Measurements from ENCODE around the gene GSTA4.

GSTA4 gene, protein sequence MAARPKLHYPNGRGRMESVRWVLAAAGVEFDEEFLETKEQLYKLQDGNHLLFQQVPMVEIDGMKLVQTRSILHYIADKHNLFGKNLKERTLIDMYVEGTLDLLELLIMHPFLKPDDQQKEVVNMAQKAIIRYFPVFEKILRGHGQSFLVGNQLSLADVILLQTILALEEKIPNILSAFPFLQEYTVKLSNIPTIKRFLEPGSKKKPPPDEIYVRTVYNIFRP

DNA sequence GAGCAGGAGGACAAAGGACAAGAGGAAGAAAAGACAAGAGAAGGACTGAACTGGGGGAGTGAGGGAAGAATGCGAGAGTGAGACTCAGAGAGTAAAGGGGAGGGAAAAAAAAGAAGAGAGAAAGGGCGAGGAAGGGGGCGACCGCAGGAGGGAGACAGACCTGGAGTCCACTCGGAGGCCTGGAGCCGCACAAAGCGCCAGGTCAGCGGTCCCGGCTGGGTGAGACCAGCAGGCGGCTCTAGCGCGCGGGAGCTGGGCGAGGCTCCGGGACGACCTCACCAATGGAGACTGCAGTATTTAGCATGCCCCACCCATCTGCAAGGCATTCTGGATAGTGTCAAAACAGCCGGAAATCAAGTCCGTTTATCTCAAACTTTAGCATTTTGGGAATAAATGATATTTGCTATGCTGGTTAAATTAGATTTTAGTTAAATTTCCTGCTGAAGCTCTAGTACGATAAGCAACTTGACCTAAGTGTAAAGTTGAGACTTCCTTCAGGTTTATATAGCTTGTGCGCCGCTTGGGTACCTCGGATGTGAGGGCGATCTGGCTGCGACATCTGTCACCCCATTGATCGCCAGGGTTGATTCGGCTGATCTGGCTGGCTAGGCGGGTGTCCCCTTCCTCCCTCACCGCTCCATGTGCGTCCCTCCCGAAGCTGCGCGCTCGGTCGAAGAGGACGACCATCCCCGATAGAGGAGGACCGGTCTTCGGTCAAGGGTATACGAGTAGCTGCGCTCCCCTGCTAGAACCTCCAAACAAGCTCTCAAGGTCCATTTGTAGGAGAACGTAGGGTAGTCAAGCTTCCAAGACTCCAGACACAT is at the start of gene GSTA4:
Gene GSTA4, minus strand, starts transcription at position 196 of the 824 bp plus-strand sequence. CDS start 1,041 bp downstream, outside the sequence.
- peak; percentile 63 for DNase-seq (ENCODE audit: low read depth)

- DNase-seq (ENCODE audit: low read depth), result no peak
Measured at GRCh38 chr6:53044572-53044971, 49.5 kb upstream of the GSTA4 start.

GRCh38 chr6:53044071-53044470 is 49.0 kb upstream of the GSTA4 start:
- no peak for DNase-seq (ENCODE audit: low read depth)

DNA sequence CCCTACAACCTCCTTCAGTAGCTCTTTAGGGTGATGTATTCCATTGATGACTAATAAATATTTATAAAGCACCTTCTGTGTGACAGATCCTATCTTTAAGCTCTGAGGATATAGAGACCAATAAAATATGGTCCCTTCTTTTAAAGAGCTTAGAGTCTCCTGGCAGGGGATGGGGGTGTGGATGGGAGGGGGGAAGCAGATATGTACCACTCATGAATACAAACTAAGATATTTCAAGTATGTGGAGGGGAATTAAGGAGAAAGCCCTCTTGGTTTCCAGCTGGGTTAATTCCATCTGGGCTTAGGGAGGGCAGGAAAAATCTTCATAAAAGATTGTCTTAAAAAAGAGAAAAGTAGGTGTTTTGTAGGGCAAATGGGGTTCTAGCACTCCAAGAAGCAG is 48.5 kb upstream of the GSTA4 start:
- no peak for DNase-seq (ENCODE audit: low read depth)

DNA sequence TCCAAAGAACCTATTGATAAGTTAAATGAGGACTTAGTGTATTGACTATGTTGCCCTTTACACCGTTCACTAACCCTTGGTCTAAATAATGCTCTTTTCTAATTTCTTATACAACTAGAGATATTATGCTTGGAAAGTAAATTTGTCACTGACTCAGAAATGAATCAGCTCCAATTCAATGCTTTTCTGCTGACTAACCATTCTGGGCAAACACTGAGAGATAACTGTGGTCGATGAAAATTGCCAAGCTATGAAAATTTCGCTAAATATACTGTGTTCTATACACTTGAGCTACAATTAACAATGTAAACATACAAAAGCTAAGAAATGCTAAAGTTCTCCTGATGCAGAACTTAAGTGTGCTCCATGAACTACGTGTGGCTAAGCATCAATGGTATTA is 47.0 kb upstream of the GSTA4 start:
- DNase-seq (ENCODE audit: low read depth), result no peak

- no peak for DNase-seq (ENCODE audit: low read depth)
Measured at GRCh38 chr6:53041356-53041755, 46.3 kb upstream of the GSTA4 start.

DNA sequence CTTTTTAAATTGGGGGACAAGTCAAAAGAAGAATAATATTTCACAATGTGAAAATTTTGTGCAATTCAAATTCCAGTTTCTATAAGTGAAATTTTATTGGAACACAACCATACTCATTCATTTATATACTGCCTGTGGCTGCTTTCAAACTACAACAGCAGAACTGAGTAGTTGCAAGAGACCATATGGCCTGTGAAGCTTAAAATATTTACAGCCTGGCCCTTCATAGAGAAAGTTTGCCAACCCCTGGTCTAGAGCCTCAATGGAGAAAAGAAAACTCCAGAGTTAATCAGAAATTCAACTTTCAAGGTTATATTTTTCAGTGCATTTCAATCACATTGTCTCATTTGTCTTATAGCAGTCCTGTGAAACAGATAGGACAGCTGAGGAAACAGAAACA is 43.5 kb upstream of the GSTA4 start:
- DNase-seq (ENCODE audit: low read depth), result no peak

DNA sequence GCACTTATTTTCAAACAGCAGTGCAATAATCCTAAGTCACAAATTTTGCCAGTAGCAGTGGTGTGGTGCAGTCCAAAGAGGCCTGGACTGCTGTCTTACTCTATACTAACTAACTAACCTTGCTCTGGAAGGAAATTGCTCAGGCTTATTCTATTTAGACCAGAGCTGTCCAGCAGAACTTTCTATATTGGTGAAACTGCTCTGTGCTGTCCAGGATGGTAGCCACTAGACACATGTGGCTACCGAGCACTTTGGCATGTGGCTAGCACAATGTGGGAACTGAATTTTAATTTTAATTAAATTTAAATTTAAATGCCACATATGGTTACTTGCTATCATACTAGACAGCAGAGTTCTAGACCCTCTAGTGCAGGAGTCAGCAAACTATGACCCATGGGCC is 43.1 kb upstream of the GSTA4 start:
- no peak for DNase-seq (ENCODE audit: low read depth)

GRCh38 chr6:53035549-53036213 is 40.6 kb upstream of the GSTA4 start:
- DNase-seq (ENCODE audit: low read depth), result no peak

DNA sequence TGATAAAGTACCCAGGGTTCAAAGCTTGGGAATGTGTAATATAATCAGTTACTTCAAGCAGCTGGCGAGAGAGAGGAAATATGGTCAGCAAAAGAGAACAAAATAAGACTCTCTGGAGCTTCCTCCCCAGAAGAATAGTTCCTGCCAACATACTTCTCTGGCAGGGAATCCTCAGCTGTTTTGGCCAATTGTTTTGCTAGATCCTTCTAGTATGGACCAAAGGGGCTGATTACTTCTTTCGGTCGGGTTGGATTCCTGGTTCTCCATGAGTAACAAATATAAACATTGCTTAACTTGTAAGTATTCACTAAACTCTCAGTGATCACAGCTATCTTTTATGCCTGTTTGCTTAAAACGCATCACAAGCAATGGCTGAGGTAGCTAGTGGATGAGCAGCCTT is 38.7 kb upstream of the GSTA4 start:
- no peak for DNase-seq (ENCODE audit: low read depth)

- no peak for DNase-seq (ENCODE audit: low read depth)
Measured at GRCh38 chr6:53032849-53033248, 37.8 kb upstream of the GSTA4 start.

DNA sequence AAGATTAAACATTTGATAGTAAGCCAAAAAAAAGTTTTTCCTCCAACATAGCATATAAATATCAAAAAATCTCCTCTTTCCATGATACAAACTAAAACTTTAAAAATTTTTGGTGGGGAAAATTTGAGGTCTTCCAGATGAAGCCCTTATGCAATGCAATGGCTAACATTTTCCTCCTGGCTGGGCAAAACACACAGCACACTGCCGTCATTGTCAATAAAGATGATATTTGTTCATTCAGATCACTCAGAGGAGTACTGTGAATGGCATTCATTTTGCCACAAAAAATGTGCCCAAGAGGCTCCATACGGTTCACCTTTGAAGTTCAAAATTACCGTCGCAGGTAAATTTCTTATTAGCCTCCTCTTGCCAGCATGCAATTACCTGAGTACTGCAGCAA is 36.2 kb upstream of the GSTA4 start:
- no peak for DNase-seq (ENCODE audit: low read depth)

- no peak for DNase-seq (ENCODE audit: low read depth)
Measured at GRCh38 chr6:53029761-53030160, 34.7 kb upstream of the GSTA4 start.

- DNase-seq (ENCODE audit: low read depth), result no peak
Measured at GRCh38 chr6:53029257-53029656, 34.2 kb upstream of the GSTA4 start.

- no peak for DNase-seq (ENCODE audit: low read depth)
Measured at GRCh38 chr6:53028467-53028866, 33.4 kb upstream of the GSTA4 start.

GRCh38 chr6:53027131-53027718 is 32.1 kb upstream of the GSTA4 start:
- DNase-seq (ENCODE audit: low read depth), result no peak

DNA sequence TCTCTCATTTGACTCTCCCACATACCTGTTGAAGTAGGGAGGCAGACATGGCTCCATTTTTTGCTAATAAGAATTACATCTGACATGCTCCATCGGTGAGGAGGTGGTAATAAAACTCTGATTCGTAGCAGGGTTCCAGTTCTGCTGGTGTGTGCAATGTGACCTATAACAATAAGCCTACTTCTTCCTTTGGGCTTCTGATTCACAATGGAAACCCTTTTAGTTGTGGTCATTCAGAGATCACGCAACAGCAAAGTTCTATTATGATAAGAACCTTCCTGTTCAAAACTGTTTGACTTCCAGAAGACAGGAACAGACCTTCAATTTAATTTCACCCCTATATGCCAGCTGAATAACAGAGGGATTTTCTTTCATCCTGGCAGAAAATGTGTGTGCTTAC is 31.4 kb upstream of the GSTA4 start:
- no peak for DNase-seq (ENCODE audit: low read depth)

- no peak for DNase-seq (ENCODE audit: low read depth)
Measured at GRCh38 chr6:53023323-53023722, 28.2 kb upstream of the GSTA4 start.

- DNase-seq (ENCODE audit: low read depth), result no peak
Measured at GRCh38 chr6:53020005-53020744, 25.1 kb upstream of the GSTA4 start.

- DNase-seq (ENCODE audit: low read depth), result no peak
Measured at GRCh38 chr6:53018446-53018845, 23.4 kb upstream of the GSTA4 start.

- no peak for DNase-seq (ENCODE audit: low read depth)
Measured at GRCh38 chr6:53015486-53015885, 20.4 kb upstream of the GSTA4 start.

- DNase-seq (ENCODE audit: low read depth), result no peak
Measured at GRCh38 chr6:53014744-53015143, 19.7 kb upstream of the GSTA4 start.
